Measurements from ENCODE around the gene DCDC1. TPM values are rescaled to one million over a fixed set of nuclear protein-coding genes. Genes with fewer than 3 reads are reported as not detected.

DCDC1 gene
- total RNA-seq, 4 donors from 2014 or later: 0.83 TPM; not detected in 3

- Histone ChIP-seq H3K36me3 (no peaks in the 10 kb centered on the region), H3K9me3 (no peaks in the 10 kb centered on the region), H3K27ac (no peak overlapping the region), H3K27me3 (no peaks in the 10 kb centered on the region), H3K4me1 (no peaks in the 10 kb centered on the region), H3K4me3 (no peak overlapping the region)
- no peak for DNase-seq
- TF ChIP-seq, protein P1, sequence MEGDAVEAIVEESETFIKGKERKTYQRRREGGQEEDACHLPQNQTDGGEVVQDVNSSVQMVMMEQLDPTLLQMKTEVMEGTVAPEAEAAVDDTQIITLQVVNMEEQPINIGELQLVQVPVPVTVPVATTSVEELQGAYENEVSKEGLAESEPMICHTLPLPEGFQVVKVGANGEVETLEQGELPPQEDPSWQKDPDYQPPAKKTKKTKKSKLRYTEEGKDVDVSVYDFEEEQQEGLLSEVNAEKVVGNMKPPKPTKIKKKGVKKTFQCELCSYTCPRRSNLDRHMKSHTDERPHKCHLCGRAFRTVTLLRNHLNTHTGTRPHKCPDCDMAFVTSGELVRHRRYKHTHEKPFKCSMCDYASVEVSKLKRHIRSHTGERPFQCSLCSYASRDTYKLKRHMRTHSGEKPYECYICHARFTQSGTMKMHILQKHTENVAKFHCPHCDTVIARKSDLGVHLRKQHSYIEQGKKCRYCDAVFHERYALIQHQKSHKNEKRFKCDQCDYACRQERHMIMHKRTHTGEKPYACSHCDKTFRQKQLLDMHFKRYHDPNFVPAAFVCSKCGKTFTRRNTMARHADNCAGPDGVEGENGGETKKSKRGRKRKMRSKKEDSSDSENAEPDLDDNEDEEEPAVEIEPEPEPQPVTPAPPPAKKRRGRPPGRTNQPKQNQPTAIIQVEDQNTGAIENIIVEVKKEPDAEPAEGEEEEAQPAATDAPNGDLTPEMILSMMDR (IDR thresholded peaks at IDR 0.05): no peak
- no peak for TF ChIP-seq POLR2A (IDR thresholded peaks at IDR 0.05)
These were observed 237.8 kb downstream of the DCDC1 start for GRCh38 chr11:31131760-31132159.

DNA sequence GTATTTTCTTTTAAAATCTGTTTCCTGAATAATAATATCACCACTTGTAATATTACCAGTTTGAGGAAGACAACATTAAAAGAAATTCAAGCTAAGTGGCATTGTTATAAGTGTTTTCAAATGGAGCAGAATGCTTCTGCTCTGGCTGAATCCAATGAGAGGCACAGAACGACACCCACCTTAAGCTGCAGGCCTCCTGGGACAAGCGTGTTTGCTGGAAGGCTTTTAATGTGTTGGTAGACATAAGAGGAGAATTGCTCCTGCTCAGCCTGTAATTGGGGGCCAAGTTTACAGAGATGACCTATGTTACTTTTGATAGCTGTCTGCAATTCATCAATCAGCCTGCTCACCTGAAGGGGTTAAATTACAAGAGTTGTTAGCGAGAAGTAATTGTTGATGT, 242.2 kb downstream of the DCDC1 start:
- Histone ChIP-seq H3K4me1 (no peaks in the 10 kb centered on the region), H3K36me3 (no peaks in the 10 kb centered on the region), H3K27me3 (no peaks in the 10 kb centered on the region), H3K4me3 (no peak overlapping the region), H3K9me3 (no peaks in the 10 kb centered on the region), H3K27ac (no peak overlapping the region)
- TF ChIP-seq POLR2A (IDR thresholded peaks at IDR 0.05): no peak
- TF ChIP-seq, protein P1 (IDR thresholded peaks at IDR 0.05): no peak
- no peak for DNase-seq

GRCh38 chr11:31120428-31120827, 249.1 kb downstream of the DCDC1 start:
- no peaks in the 10 kb centered on the region for H3K27me3 ChIP-seq
- H3K9me3 ChIP-seq: no peaks in the 10 kb centered on the region
- H3K4me3 ChIP-seq: no peak overlapping the region
- no peaks in the 10 kb centered on the region for H3K4me1 ChIP-seq
- H3K36me3 ChIP-seq: no peaks in the 10 kb centered on the region
- DNase-seq: no peak
- H3K27ac ChIP-seq: no peak overlapping the region
- TF ChIP-seq POLR2A (IDR thresholded peaks at IDR 0.05): no peak
- TF ChIP-seq, protein P1 (IDR thresholded peaks at IDR 0.05): no peak

- H3K36me3 ChIP-seq: no peaks in the 10 kb centered on the region
- TF ChIP-seq, protein P1 (IDR thresholded peaks at IDR 0.05): no peak
- TF ChIP-seq POLR2A (IDR thresholded peaks at IDR 0.05): no peak
- no peaks in the 10 kb centered on the region for H3K27me3 ChIP-seq
- H3K4me1 ChIP-seq: no peaks in the 10 kb centered on the region
- H3K9me3 ChIP-seq: no peaks in the 10 kb centered on the region
- no peak overlapping the region for H3K4me3 ChIP-seq
- H3K27ac ChIP-seq: no peak overlapping the region
- no peak for DNase-seq
These were observed 251.0 kb downstream of the DCDC1 start for GRCh38 chr11:31118566-31118965.

DNA sequence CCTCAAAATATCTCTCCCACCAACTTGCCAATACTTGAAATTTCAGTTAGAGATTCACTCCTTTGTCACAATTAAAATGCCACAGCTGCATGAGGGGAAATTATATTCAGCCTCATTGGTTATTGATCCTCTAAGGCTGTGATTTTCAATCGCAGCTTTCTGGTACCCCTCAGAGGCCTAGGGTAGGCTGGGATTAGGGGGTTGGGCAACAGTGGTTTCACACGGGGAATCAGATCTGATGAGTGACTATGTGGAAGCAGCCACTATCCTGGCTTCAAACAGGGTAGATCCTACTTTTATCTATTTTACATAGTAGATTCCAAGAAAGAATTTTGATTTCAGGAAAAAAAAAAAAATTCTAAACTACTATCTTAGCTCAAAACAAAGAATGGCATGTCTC, 252.5 kb downstream of the DCDC1 start:
- H3K4me3 ChIP-seq: no peak overlapping the region
- no peaks in the 10 kb centered on the region for H3K4me1 ChIP-seq
- H3K36me3 ChIP-seq: no peaks in the 10 kb centered on the region
- no peaks in the 10 kb centered on the region for H3K27me3 ChIP-seq
- no peaks in the 10 kb centered on the region for H3K9me3 ChIP-seq
- TF ChIP-seq, protein P1 (IDR thresholded peaks at IDR 0.05): no peak
- TF ChIP-seq POLR2A (IDR thresholded peaks at IDR 0.05): no peak
- no peak for DNase-seq
- no peak overlapping the region for H3K27ac ChIP-seq

GRCh38 chr11:31114442-31114841, 255.1 kb downstream of the DCDC1 start:
- no peak for DNase-seq
- H3K4me3 ChIP-seq: no peak overlapping the region
- TF ChIP-seq, protein P1 (IDR thresholded peaks at IDR 0.05): no peak
- TF ChIP-seq POLR2A (IDR thresholded peaks at IDR 0.05): no peak

More at GRCh38 chr11:31114442-31114841, 255.1 kb downstream of the DCDC1 start:
- Histone ChIP-seq H3K4me1 (no peaks in the 10 kb centered on the region), H3K27ac (no peak overlapping the region), H3K9me3 (no peaks in the 10 kb centered on the region), H3K27me3 (no peaks in the 10 kb centered on the region), H3K36me3 (no peaks in the 10 kb centered on the region)
